IMR-90 (cell line): ENCODE data around the gene OR1L8. TPM values are rescaled to one million over a fixed set of nuclear protein-coding genes. Genes with fewer than 3 reads are reported as not detected.

Experiments used
- ATAC-seq: fragments of 200-7000 bp; cut with Tn5 transposase; 2 replicates; pipeline ENCODE4 v1.9.1; 2020; ENCODE audit warnings: low read depth, mild to moderate bottlenecking, moderate library complexity
- BruUV-seq: library from RNA; stranded (reverse); fragments of 400-500 nt; replicated peaks from 2 replicates; lab custom pipeline; 2021; lab: Mats Ljungman, UMichigan
- CTCF ChIA-PET: fragments of 300-600 bp; formaldehyde crosslinking; extraction: SDS; loops from one replicate; lab custom pipeline; 2021; ENCODE audit warnings: antibody characterized with exemption; lab: Yijun Ruan, JAX
- POLR2A ChIA-PET: fragments of 300-600 bp; sonication (Branson Sonifier 250); formaldehyde crosslinking; loops from one replicate; lab custom pipeline; 2022; ENCODE audit warnings: antibody characterized with exemption; ENCODE audit not compliant: unreplicated experiment; lab: Charles Lee
- DNase-seq: peaks from one replicate; pipeline ENCODE4 v3.0.0; 2013
- H2AFZ ChIP-seq: replicated peaks from 2 replicates; pipeline ENCODE3; 2013; ENCODE audit warnings: low read length, mild to moderate bottlenecking; ENCODE audit not compliant: poor library complexity
- H2AK5ac ChIP-seq: 2 replicates; pipeline ENCODE4 v1.6.1; 2013; ENCODE audit warnings: low read depth, low read length, inconsistent platforms
- H2AK9ac ChIP-seq: replicated peaks from 2 replicates; pipeline ENCODE3; 2013; ENCODE audit warnings: mild to moderate bottlenecking, low read depth, low read length, moderate library complexity; ENCODE audit not compliant: poor library complexity
- H2BK120ac ChIP-seq: 2 replicates; pipeline ENCODE4 v1.6.1; 2013; ENCODE audit warnings: low read depth, low read length, inconsistent platforms
- H2BK15ac ChIP-seq: 3 replicates; pipeline ENCODE4 v1.6.1; 2013; ENCODE audit warnings: low read depth, low read length, inconsistent platforms
- H2BK20ac ChIP-seq: 2 replicates; pipeline ENCODE4 v1.6.1; 2013; ENCODE audit warnings: low read depth, mild to moderate bottlenecking, inconsistent platforms, low read length, moderate library complexity
- H2BK5ac ChIP-seq: 2 replicates; pipeline ENCODE4 v1.6.1; 2013; ENCODE audit warnings: mild to moderate bottlenecking, low read depth, low read length, inconsistent platforms; ENCODE audit not compliant: poor library complexity, severe bottlenecking
- H3K14ac ChIP-seq: replicated peaks from 2 replicates; pipeline ENCODE4 v1.6.1; 2013; ENCODE audit warnings: low read depth, low read length, inconsistent platforms
- H3K18ac ChIP-seq: 2 replicates; pipeline ENCODE4 v1.6.1; 2013; ENCODE audit warnings: low read depth, low read length, control low read depth
- H3K23ac ChIP-seq: 2 replicates; pipeline ENCODE4 v1.6.1; 2013; ENCODE audit warnings: low read depth, low read length, inconsistent platforms
- H3K27ac ChIP-seq: 2 replicates; pipeline ENCODE4 v1.5.1; 2013; ENCODE audit warnings: mild to moderate bottlenecking, control low read depth, low read length; ENCODE audit not compliant: insufficient read depth
- H3K27me3 ChIP-seq: 2 replicates; pipeline ENCODE4 v1.6.1; 2013; ENCODE audit warnings: low read length; ENCODE audit not compliant: control insufficient read depth, insufficient read depth
- H3K36me3 ChIP-seq: 2 replicates; pipeline ENCODE4 v1.6.1; 2013; ENCODE audit warnings: low read length, mixed read lengths; ENCODE audit not compliant: control insufficient read depth, insufficient read depth
- H3K4ac ChIP-seq: 2 replicates; pipeline ENCODE4 v1.6.1; 2013; ENCODE audit warnings: low read depth, low read length, inconsistent platforms
- H3K4me1 ChIP-seq: 2 replicates; pipeline ENCODE4 v1.6.1; 2013; ENCODE audit warnings: low read length, mixed read lengths; ENCODE audit not compliant: control insufficient read depth, insufficient read depth
- H3K4me2 ChIP-seq: 2 replicates; pipeline ENCODE4 v1.6.1; 2013; ENCODE audit warnings: low read depth, mild to moderate bottlenecking, control low read depth, low read length, moderate library complexity
- H3K4me3 ChIP-seq: 2 replicates; pipeline ENCODE4 v1.5.1; 2013; ENCODE audit warnings: low read depth, mild to moderate bottlenecking, control low read depth, low read length, moderate library complexity; ENCODE audit not compliant: insufficient read depth
- H3K56ac ChIP-seq: 2 replicates; pipeline ENCODE4 v1.6.1; 2013; ENCODE audit warnings: low read length, inconsistent platforms; ENCODE audit not compliant: insufficient read depth; ENCODE audit errors: extremely low read depth
- H3K79me1 ChIP-seq, 2 experiments: 2 replicates each; pipeline ENCODE4 v1.6.1; 2013; ENCODE audit warnings: low read length in 2 of 2, inconsistent platforms in 1 of 2, low read depth in 1 of 2
- H3K9ac ChIP-seq: 2 replicates; pipeline ENCODE4 v1.6.1; 2013; ENCODE audit warnings: low read depth, low read length, control low read depth
- H3K9me1 ChIP-seq: 2 replicates; pipeline ENCODE4 v1.6.1; 2013; ENCODE audit warnings: low read length, inconsistent platforms; ENCODE audit not compliant: insufficient read depth
- H3K9me3 ChIP-seq: 2 replicates; pipeline ENCODE4 v1.6.1; 2013; ENCODE audit warnings: low read length; ENCODE audit not compliant: control insufficient read depth, insufficient read depth
- H4K20me1 ChIP-seq: 2 replicates; pipeline ENCODE4 v1.6.1; 2013; ENCODE audit warnings: low read length, inconsistent platforms; ENCODE audit not compliant: insufficient read depth
- H4K5ac ChIP-seq: 2 replicates; pipeline ENCODE4 v1.6.1; 2013; ENCODE audit warnings: mild to moderate bottlenecking, low read depth, low read length, control low read depth
- H4K8ac ChIP-seq, 2 experiments: 2 replicates each; pipeline ENCODE4 v1.6.1; 2013; ENCODE audit warnings: low read depth in 2 of 2, low read length in 2 of 2, control low read depth in 1 of 2, inconsistent platforms in 1 of 2
- H4K91ac ChIP-seq: 2 replicates; pipeline ENCODE4 v1.6.1; 2013; ENCODE audit warnings: low read depth, low read length, inconsistent platforms; ENCODE audit not compliant: insufficient read depth
- CEBPB ChIP-seq: IDR thresholded peaks from 2 replicates; pipeline ENCODE4 v1.6.1; 2012; ENCODE audit warnings: low read depth, low read length, improper control_type of control experiment
- CHD1 ChIP-seq: IDR thresholded peaks from 2 replicates; pipeline ENCODE4 v1.6.1; 2012; ENCODE audit warnings: low read depth, low read length, improper control_type of control experiment
- FOS ChIP-seq: fragments of 150-350 bp; IDR thresholded peaks from 2 replicates; pipeline ENCODE4 v1.6.1; 2016; ENCODE audit warnings: low read depth, low read length
- MAFK ChIP-seq: IDR thresholded peaks from 2 replicates; pipeline ENCODE4 v1.6.1; 2012; ENCODE audit warnings: low read depth, low read length, improper control_type of control experiment
- MAZ ChIP-seq: IDR thresholded peaks from 2 replicates; pipeline ENCODE4 v1.6.1; 2012; ENCODE audit warnings: low read depth, mild to moderate bottlenecking, low read length, improper control_type of control experiment, moderate library complexity, borderline replicate concordance
- NFE2L2 ChIP-seq: fragments of 150-350 bp; IDR thresholded peaks from 2 replicates; pipeline ENCODE4 v1.6.1; 2016; ENCODE audit warnings: low read depth, mild to moderate bottlenecking, low read length
- POLR2A ChIP-seq: IDR thresholded peaks from 2 replicates; pipeline ENCODE4 v1.6.1; 2012; ENCODE audit warnings: mild to moderate bottlenecking, low read depth, low read length
- RAD21 ChIP-seq: IDR thresholded peaks from 2 replicates; pipeline ENCODE4 v1.6.1; 2012; ENCODE audit warnings: low read length, improper control_type of control experiment
- RCOR1 ChIP-seq: IDR thresholded peaks from 2 replicates; pipeline ENCODE4 v1.6.1; 2012; ENCODE audit warnings: mild to moderate bottlenecking, low read length, improper control_type of control experiment; ENCODE audit not compliant: insufficient replicate concordance
- RFX5 ChIP-seq: IDR thresholded peaks from 2 replicates; pipeline ENCODE4 v1.8.0; 2012; ENCODE audit warnings: low read depth, mild to moderate bottlenecking, low read length, moderate library complexity
- SMC3 ChIP-seq: fragments of 150-350 bp; IDR thresholded peaks from 2 replicates; pipeline ENCODE4 v1.6.1; 2016; ENCODE audit warnings: low read depth, mild to moderate bottlenecking, antibody characterized with exemption, low read length, moderate library complexity
- WGBS, 2 experiments: methylation state at CpG; one replicate each; pipeline versions ENCODE4 v1.1.5 to v1.1.7; 2013; ENCODE audit warnings: missing lambda C conversion rate in 2 of 2; ENCODE audit not compliant: insufficient read length in 1 of 2; ENCODE audit errors: extremely low coverage in 2 of 2; 5-methylcytosine and 5-hydroxymethylcytosine counted together
- dilution Hi-C: fragments of 300-500 bp; cut with HindIII; formaldehyde crosslinking; loops from one replicate; pipeline ENCODE4 v1.14.3; 2018; ENCODE audit warnings: low sequenced_read_pairs; ENCODE audit not compliant: unreplicated experiment
- in situ Hi-C: fragments of 300-500 bp; cut with MboI; formaldehyde crosslinking; loops from 3 replicates; pipeline ENCODE4 v1.14.3; 2019; ENCODE audit warnings: low sequenced_read_pairs, inconsistent platforms, mixed read lengths
- intact Hi-C: fragments of 100-400 bp; cut with micrococcal nuclease; formaldehyde crosslinking; loops from 2 replicates; pipeline ENCODE4 v1.10.0; 2022
- polyA plus RNA-seq, 3 experiments: library from polyadenylated mRNA; depleted of rRNA; stranded (reverse); fragments of >200 nt; gene quantifications; 2 replicates each; pipeline ENCODE4 v1.2.3, GENCODE V29; 2012; ENCODE audit warnings: low replicate concordance in 1 of 3
- total RNA-seq: library from RNA; depleted of rRNA; stranded (reverse); fragments of >200 nt; gene quantifications from 2 replicates; pipeline ENCODE4 v1.2.3, GENCODE V29; 2012
- TF ChIP-seq, protein P1 (sequence below): fragments of 150-350 bp; IDR thresholded peaks from 2 replicates; pipeline ENCODE4 v1.6.1; 2016; ENCODE audit warnings: low read depth, mild to moderate bottlenecking, low read length, moderate library complexity, borderline replicate concordance
- TF ChIP-seq, protein P2 (sequence below): fragments of 150-350 bp; IDR thresholded peaks from 2 replicates; pipeline ENCODE4 v1.6.1; 2017; ENCODE audit warnings: mild to moderate bottlenecking, antibody characterized with exemption, low read length, low read depth
- TF ChIP-seq, protein P3 (sequence below): conservative IDR thresholded peaks from 2 replicates; pipeline ENCODE4 v1.5.1; 2012; ENCODE audit warnings: mild to moderate bottlenecking, low read depth, low read length, improper control_type of control experiment

OR1L8 gene
- total and polyA plus RNA-seq, 2 of the 4 experiments (the other 2 are of a cell fraction), result not detected

DNA sequence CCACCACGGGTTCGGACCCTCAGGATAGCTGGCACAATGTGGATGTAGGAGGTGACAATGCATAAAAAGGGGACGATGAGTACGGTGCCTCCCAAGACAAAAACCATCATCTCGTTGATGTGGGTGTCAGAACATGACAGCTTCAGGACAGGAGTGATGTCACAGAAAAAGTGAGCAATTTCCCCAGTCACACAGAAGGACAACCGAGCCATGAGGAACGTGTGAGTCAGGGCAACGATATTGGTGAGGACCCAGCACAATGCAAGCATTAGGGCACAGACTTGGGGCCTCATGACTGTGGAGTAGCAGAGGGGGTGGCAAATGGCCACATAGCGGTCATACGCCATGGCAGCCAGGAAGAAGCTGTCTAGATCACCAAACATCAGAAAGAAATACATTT, 56.6 kb downstream of the OR1L8 start:
- Histone ChIP-seq H2AK9ac (no peak overlapping the region), H4K20me1 (no peaks in the 10 kb centered on the region), H3K4me2 (no peak overlapping the region), H3K79me1 (no peaks in the 10 kb centered on the region), H2BK20ac (no peak overlapping the region), H2BK15ac (no peak overlapping the region), H2BK5ac (no peak overlapping the region), H3K4me3 (no peak overlapping the region), H4K91ac (no peak overlapping the region), H2AK5ac (no peak overlapping the region), H2BK120ac (no peak overlapping the region), H3K23ac (no peak overlapping the region), H3K9me3 (no peaks in the 10 kb centered on the region), H4K5ac (no peak overlapping the region), H3K18ac (no peak overlapping the region), H4K8ac (no peak overlapping the region), H3K27me3 (peaks cover 4% of the 10 kb centered on the region), H3K4ac (no peak overlapping the region), H2AFZ (no peak overlapping the region), H3K14ac (no peak overlapping the region), H3K56ac (no peak overlapping the region), H3K4me1 (no peaks in the 10 kb centered on the region), H3K36me3 (no peaks in the 10 kb centered on the region), H3K9ac (no peak overlapping the region), H3K9me1 (0 out of 2 replicates have a peak, but pooled peaks cover 4% of the 10 kb centered on the region), H3K27ac (no peak overlapping the region)
- dilution Hi-C loops (no loop called here), in situ Hi-C loops (no loop called here), intact Hi-C loops (no loop called here)
- TF ChIP-seq POLR2A, result no peak
- TF ChIP-seq NFE2L2, result no peak
- no peak for TF ChIP-seq RFX5
- TF ChIP-seq MAZ, result no peak
- TF ChIP-seq, protein P1, sequence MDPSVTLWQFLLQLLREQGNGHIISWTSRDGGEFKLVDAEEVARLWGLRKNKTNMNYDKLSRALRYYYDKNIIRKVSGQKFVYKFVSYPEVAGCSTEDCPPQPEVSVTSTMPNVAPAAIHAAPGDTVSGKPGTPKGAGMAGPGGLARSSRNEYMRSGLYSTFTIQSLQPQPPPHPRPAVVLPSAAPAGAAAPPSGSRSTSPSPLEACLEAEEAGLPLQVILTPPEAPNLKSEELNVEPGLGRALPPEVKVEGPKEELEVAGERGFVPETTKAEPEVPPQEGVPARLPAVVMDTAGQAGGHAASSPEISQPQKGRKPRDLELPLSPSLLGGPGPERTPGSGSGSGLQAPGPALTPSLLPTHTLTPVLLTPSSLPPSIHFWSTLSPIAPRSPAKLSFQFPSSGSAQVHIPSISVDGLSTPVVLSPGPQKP, result no peak
- no peak for TF ChIP-seq FOS
- no peak for TF ChIP-seq RAD21
- TF ChIP-seq CEBPB, result no peak
- TF ChIP-seq, protein P2, sequence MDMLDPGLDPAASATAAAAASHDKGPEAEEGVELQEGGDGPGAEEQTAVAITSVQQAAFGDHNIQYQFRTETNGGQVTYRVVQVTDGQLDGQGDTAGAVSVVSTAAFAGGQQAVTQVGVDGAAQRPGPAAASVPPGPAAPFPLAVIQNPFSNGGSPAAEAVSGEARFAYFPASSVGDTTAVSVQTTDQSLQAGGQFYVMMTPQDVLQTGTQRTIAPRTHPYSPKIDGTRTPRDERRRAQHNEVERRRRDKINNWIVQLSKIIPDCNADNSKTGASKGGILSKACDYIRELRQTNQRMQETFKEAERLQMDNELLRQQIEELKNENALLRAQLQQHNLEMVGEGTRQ, result no peak
- TF ChIP-seq RCOR1, result no peak
- TF ChIP-seq, protein P3, sequence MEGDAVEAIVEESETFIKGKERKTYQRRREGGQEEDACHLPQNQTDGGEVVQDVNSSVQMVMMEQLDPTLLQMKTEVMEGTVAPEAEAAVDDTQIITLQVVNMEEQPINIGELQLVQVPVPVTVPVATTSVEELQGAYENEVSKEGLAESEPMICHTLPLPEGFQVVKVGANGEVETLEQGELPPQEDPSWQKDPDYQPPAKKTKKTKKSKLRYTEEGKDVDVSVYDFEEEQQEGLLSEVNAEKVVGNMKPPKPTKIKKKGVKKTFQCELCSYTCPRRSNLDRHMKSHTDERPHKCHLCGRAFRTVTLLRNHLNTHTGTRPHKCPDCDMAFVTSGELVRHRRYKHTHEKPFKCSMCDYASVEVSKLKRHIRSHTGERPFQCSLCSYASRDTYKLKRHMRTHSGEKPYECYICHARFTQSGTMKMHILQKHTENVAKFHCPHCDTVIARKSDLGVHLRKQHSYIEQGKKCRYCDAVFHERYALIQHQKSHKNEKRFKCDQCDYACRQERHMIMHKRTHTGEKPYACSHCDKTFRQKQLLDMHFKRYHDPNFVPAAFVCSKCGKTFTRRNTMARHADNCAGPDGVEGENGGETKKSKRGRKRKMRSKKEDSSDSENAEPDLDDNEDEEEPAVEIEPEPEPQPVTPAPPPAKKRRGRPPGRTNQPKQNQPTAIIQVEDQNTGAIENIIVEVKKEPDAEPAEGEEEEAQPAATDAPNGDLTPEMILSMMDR, result no peak
- no peak for TF ChIP-seq MAFK
- TF ChIP-seq CHD1, result no peak
- TF ChIP-seq SMC3, result no peak
- ChIA-PET POLR2A (no interaction called here), CTCF (no interaction called here)
- no TSS peak for BruUV-seq
- ATAC-seq (no peak), DNase-seq (no peak)
- no CpG with 5 or more reads among the region's 10 CpGs for WGBS, 2 experiments
